Gastroesophageal sphincter (tissue), 4 donors: ENCODE data around the gene PXK. TPM values are rescaled to one million over a fixed set of nuclear protein-coding genes. Genes with fewer than 3 reads are reported as not detected.
A peak's percentile ranks its signal among the peaks of the same experiment; 100 is the strongest.
"Not testable (repeated sequence)": the region's sequence is repeated elsewhere in the genome, so short reads cannot be mapped to it uniquely, and the experiment has no call there.

Source experiments
- ATAC-seq: fragments of 150-250 bp; one replicate; pipeline ENCODE4 v1.9.1; 2016; ENCODE audit warnings: mild to moderate bottlenecking, moderate library complexity
- H3K27ac ChIP-seq, 4 donors: fragments of 200-600 bp; sonication (generic) in 3 of 4; 1 replicate in 3 of 4; 2 replicates in 1 of 4; pipeline ENCODE4 v1.5.1; 2016 to 2019
- H3K27me3 ChIP-seq: fragments of 200-600 bp; sonication (generic); one replicate; pipeline ENCODE4 v1.5.1; 2019
- H3K36me3 ChIP-seq, 2 donors: fragments of 200-600 bp; sonication (generic); one replicate each; pipeline ENCODE4 v1.5.1; 2019; ENCODE audit warnings: control low read depth in 1 of 2
- H3K4me1 ChIP-seq, 3 donors: fragments of 200-600 bp; sonication (generic); 1 replicate in 2 of 3; 2 replicates in 1 of 3; pipeline ENCODE4 v1.5.1; 2016 to 2019; ENCODE audit warnings: control low read depth in 2 of 3
- H3K4me3 ChIP-seq, 2 donors: fragments of 200-600 bp; sonication (generic); one replicate each; pipeline ENCODE4 v1.5.1; 2019; ENCODE audit warnings: mild to moderate bottlenecking in 1 of 2, moderate library complexity in 1 of 2
- H3K9me3 ChIP-seq, 3 donors: fragments of 200-600 bp; sonication (generic); one replicate each; pipeline ENCODE4 v1.5.1; 2017 to 2019; ENCODE audit warnings: control low read depth in 2 of 3
- CTCF ChIP-seq, 4 experiments: fragments of 200-600 bp in 2 of 4; fragments of 450-650 bp in 2 of 4; sonication (generic) in 1 of 4; IDR thresholded peaks; one replicate each; pipeline ENCODE4 v1.5.1; 2017 to 2019; ENCODE audit warnings: antibody characterized with exemption in 4 of 4, mild to moderate bottlenecking in 2 of 4, moderate library complexity in 2 of 4
- EP300 ChIP-seq: sonication (generic); formaldehyde crosslinking; IDR thresholded peaks from one replicate; pipeline ENCODE4 v1.6.1; 2017; ENCODE audit warnings: antibody characterized with exemption, mild to moderate bottlenecking
- POLR2A ChIP-seq, 2 donors: fragments of 450-650 bp; IDR thresholded peaks; one replicate each; pipeline ENCODE4 v1.6.1; 2017; ENCODE audit warnings: antibody characterized with exemption in 2 of 2, mild to moderate bottlenecking in 2 of 2, moderate library complexity in 1 of 2
- POLR2AphosphoS5 ChIP-seq: sonication (generic); formaldehyde crosslinking; IDR thresholded peaks from one replicate; pipeline ENCODE4 v1.6.1; 2017; ENCODE audit warnings: antibody characterized with exemption
- WGBS, 2 donors: methylation state at CpG; one replicate each; pipeline ENCODE4 v1.1.5; 2018; ENCODE audit warnings: low coverage in 1 of 2; 5-methylcytosine and 5-hydroxymethylcytosine counted together
- total RNA-seq, 4 donors: library from RNA; depleted of rRNA; stranded (reverse); fragments of >200 nt; gene quantifications; one replicate each; pipeline ENCODE4 v1.1.0, GENCODE V29; 2016

PXK gene
- total RNA-seq = 10 to 100 TPM; 29.3 to 41.0 (median 34.4) TPM

DNA sequence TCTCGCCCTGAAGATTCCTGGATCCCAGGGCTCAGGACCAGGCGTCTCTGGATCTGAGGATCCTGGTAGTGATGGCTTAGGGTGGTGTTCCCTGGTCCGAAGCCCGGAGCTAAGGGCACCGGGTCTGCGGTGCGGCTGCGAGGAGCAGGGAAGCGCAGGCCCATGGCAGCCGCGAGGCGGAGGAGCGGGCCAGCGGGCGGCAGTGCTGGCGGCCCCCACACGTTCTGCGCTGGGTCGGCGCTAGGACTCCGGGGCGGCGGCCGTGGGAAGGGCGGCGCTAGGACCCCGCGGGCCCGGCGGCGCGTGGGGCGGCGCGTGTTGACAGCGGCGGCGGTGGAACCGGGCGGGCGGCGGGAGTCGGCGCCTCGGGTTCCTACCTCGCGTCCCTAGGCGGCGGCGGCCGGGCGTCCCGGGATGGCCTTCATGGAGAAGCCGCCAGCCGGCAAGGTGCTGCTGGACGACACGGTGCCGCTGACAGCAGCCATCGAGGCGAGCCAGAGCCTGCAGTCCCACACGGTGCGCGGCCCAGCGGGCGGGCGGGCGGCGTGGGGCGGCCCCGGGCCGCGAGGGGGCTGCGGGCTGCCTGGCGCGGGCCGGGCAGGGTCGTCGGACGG is at the start of gene PXK:
PXK (plus strand) TSS at position 318 of the 614 bp plus-strand sequence; CDS start at position 415, 97 bp downstream.
- peaks cover 0 to 54% (median 10%) of the 10 kb centered on the region in 3 donors for H3K4me1 ChIP-seq

GRCh38 chr3:58285334-58285733 is 47.4 kb upstream of the PXK start:
- Histone ChIP-seq H3K4me3 (no peak overlapping the region), H3K9me3 (no peaks in the 10 kb centered on the region), H3K27me3 (no peaks in the 10 kb centered on the region), H3K36me3 (peaks cover 0 to 76% of the 10 kb centered on the region in 2 donors), H3K27ac (no peak overlapping the region), H3K4me1 (no peaks in the 10 kb centered on the region)
- ATAC-seq = no peak
- WGBS, 2 donors = 79 to 86% methylated on average over 4 of the region's 7 CpGs
- TF ChIP-seq EP300 = no peak
- no peak for TF ChIP-seq POLR2AphosphoS5
- TF ChIP-seq POLR2A (IDR thresholded peaks at IDR 0.05) = no peak
- no peak for TF ChIP-seq CTCF (IDR thresholded peaks at IDR 0.05)

More for the DNA sequence above, at the start of gene PXK:
- Histone ChIP-seq H3K4me3 (peak within 1 kb of the TSS; percentile 86 to 89), H3K36me3 (no peaks in the 10 kb centered on the region), H3K27ac (peak within 1 kb of the TSS; percentile 39 to 87 (median 79)), H3K27me3 (no peaks in the 10 kb centered on the region), H3K9me3 (no peaks in the 10 kb centered on the region)
- TF ChIP-seq POLR2AphosphoS5 (no peak), EP300 (no peak), POLR2A (IDR thresholded peaks at IDR 0.05) (peak; percentile 47 to 51), CTCF (IDR thresholded peaks at IDR 0.05) (peak in 3 of 4 experiments; percentile 39 to 50 (median 43))
- ATAC-seq = peak; percentile 96
- WGBS, 2 donors = no CpG with 5 or more reads among the region's 79 CpGs

GRCh38 chr3:58287354-58287753 is 45.3 kb upstream of the PXK start:
- no peak for ATAC-seq
- no peak overlapping the region for H3K27ac ChIP-seq

GRCh38 chr3:58288011-58288728 is 44.5 kb upstream of the PXK start:
- ATAC-seq = no peak
- H3K27me3 ChIP-seq = no peaks in the 10 kb centered on the region
- TF ChIP-seq POLR2A (IDR thresholded peaks at IDR 0.05) = no peak
- no peak for TF ChIP-seq POLR2AphosphoS5
- no peak for TF ChIP-seq EP300
- TF ChIP-seq CTCF (IDR thresholded peaks at IDR 0.05) = no peak
- no peak overlapping the region for H3K4me3 ChIP-seq
- 69 to 71% methylated on average over 2 to 3 of the region's 4 CpGs for WGBS, 2 donors
- H3K27ac ChIP-seq = no peak overlapping the region
- peaks cover 0 to 53% of the 10 kb centered on the region in 2 donors for H3K36me3 ChIP-seq
- H3K4me1 ChIP-seq = no peaks in the 10 kb centered on the region
- H3K9me3 ChIP-seq = no peaks in the 10 kb centered on the region

More at GRCh38 chr3:58287354-58287753, 45.3 kb upstream of the PXK start:
- H3K36me3 ChIP-seq = peaks cover 0 to 56% of the 10 kb centered on the region in 2 donors
- H3K9me3 ChIP-seq = no peaks in the 10 kb centered on the region
- no peak overlapping the region for H3K4me3 ChIP-seq
- 84 to 94% methylated on average over 3 of the region's 6 CpGs for WGBS, 2 donors
- no peak for TF ChIP-seq EP300
- no peak for TF ChIP-seq CTCF (IDR thresholded peaks at IDR 0.05)
- no peak for TF ChIP-seq POLR2A (IDR thresholded peaks at IDR 0.05)
- no peak for TF ChIP-seq POLR2AphosphoS5
- no peaks in the 10 kb centered on the region for H3K4me1 ChIP-seq
- H3K27me3 ChIP-seq = no peaks in the 10 kb centered on the region

- not testable (repeated sequence) for ATAC-seq, H3K4me1 ChIP-seq, H3K27ac ChIP-seq, H3K4me3 ChIP-seq, H3K27me3 ChIP-seq, H3K9me3 ChIP-seq
- H3K36me3 ChIP-seq = peaks cover 0 to 54% of the 10 kb centered on the region in 2 donors
- WGBS, 2 donors = 100% methylated on average over 1 of the region's 4 CpGs
These were observed 43.6 kb upstream of the PXK start for GRCh38 chr3:58288964-58289613.

GRCh38 chr3:58290446-58290845 is 42.2 kb upstream of the PXK start:
- ATAC-seq = not testable (repeated sequence)

More at GRCh38 chr3:58290446-58290845, 42.2 kb upstream of the PXK start:
- WGBS, 2 donors = no CpG with 5 or more reads among the region's 33 CpGs
- not testable (repeated sequence) for H3K27me3 ChIP-seq, H3K4me1 ChIP-seq, H3K27ac ChIP-seq, H3K9me3 ChIP-seq, H3K4me3 ChIP-seq
- H3K36me3 ChIP-seq = peaks cover 0 to 42% of the 10 kb centered on the region in 2 donors
